K562 (cell line): Measurements from ENCODE around the gene TMTC2.

Experiments used
- BRF1 ChIP-seq: IDR thresholded peaks from 3 replicates; pipeline ENCODE4 v1.6.1; 2011; ENCODE audit warnings: borderline replicate concordance, mild to moderate bottlenecking; ENCODE audit not compliant: insufficient read length; ENCODE audit errors: extremely low read depth
- CBFB ChIP-seq: sonication (generic); formaldehyde crosslinking; IDR thresholded peaks from 2 replicates; pipeline ENCODE4 v1.4.0; 2020; ENCODE audit warnings: mild to moderate bottlenecking, missing genetic modification reagents
- CBX3 ChIP-seq, 2 experiments: IDR thresholded peaks; 1 replicate in 1 of 2; 2 replicates in 1 of 2; pipeline ENCODE4 v1.6.1; 2012; ENCODE audit warnings: inconsistent platforms in 2 of 2, low read length in 2 of 2, borderline replicate concordance in 1 of 2, control low read depth in 1 of 2
- ELF4 ChIP-seq: fragments of 450-650 bp; formaldehyde crosslinking; IDR thresholded peaks from 2 replicates; pipeline ENCODE4 v1.4.0; 2022; ENCODE audit warnings: missing genetic modification characterization
- ELK1 ChIP-seq: sonication (generic); formaldehyde crosslinking; IDR thresholded peaks from 2 replicates; pipeline ENCODE4 v1.8.1; 2022; ENCODE audit warnings: missing genetic modification reagents
- ESRRA ChIP-seq: fragments of 450-650 bp; IDR thresholded peaks from 2 replicates; pipeline ENCODE4 v1.6.1; 2014; ENCODE audit warnings: low read depth, mild to moderate bottlenecking, moderate library complexity, borderline replicate concordance
- GABPB2 ChIP-seq: fragments of 250-450 bp; sonication (Bioruptor Pico); conservative IDR thresholded peaks from 2 replicates; pipeline ENCODE4 v1.5.1; 2021; ENCODE audit warnings: mild to moderate bottlenecking
- HINFP ChIP-seq: fragments of 450-650 bp; conservative IDR thresholded peaks from 2 replicates; pipeline ENCODE4 v1.6.1; 2016; ENCODE audit warnings: missing genetic modification characterization, low read depth, mild to moderate bottlenecking, control low read depth, missing compliant biosample characterization
- HNRNPLL ChIP-seq: fragments of 200-400 bp; formaldehyde crosslinking; IDR thresholded peaks from 2 replicates; pipeline ENCODE4 v1.6.1; 2017; ENCODE audit warnings: low read length, low read depth, mild to moderate bottlenecking; ENCODE audit not compliant: poor library complexity, severe bottlenecking
- POLR2A ChIP-seq: fragments of 450-650 bp; conservative IDR thresholded peaks from 2 replicates; pipeline ENCODE4 v1.6.1; 2016
- TAF1 ChIP-seq: IDR thresholded peaks from 2 replicates; pipeline ENCODE4 v1.6.1; 2011; ENCODE audit warnings: mild to moderate bottlenecking, low read length, moderate library complexity; ENCODE audit not compliant: insufficient read depth, control insufficient read depth, severe bottlenecking; ENCODE audit errors: extremely low read depth
- ZBTB7A ChIP-seq: IDR thresholded peaks from 2 replicates; pipeline ENCODE4 v1.6.1; 2011; ENCODE audit warnings: low read depth, mild to moderate bottlenecking, low read length, moderate library complexity, borderline replicate concordance; ENCODE audit not compliant: control insufficient read depth
- TF ChIP-seq, protein P1 (sequence below), 3 experiments: IDR thresholded peaks in 2 of 3; conservative IDR thresholded peaks in 1 of 3; 2 replicates each; pipeline ENCODE4 v1.5.1; 2011 to 2012; ENCODE audit warnings: low read length in 3 of 3, mild to moderate bottlenecking in 3 of 3, control low read depth in 2 of 3, improper control_type of control experiment in 1 of 3, inconsistent platforms in 1 of 3, low read depth in 1 of 3, mixed read lengths in 1 of 3, moderate library complexity in 1 of 3; ENCODE audit not compliant: insufficient read depth in 2 of 3
- TF ChIP-seq, protein P2 (sequence below): sonication (generic); formaldehyde crosslinking; IDR thresholded peaks from 2 replicates; pipeline ENCODE4 v1.9.0; 2022; ENCODE audit warnings: mild to moderate bottlenecking, missing genetic modification reagents

DNA sequence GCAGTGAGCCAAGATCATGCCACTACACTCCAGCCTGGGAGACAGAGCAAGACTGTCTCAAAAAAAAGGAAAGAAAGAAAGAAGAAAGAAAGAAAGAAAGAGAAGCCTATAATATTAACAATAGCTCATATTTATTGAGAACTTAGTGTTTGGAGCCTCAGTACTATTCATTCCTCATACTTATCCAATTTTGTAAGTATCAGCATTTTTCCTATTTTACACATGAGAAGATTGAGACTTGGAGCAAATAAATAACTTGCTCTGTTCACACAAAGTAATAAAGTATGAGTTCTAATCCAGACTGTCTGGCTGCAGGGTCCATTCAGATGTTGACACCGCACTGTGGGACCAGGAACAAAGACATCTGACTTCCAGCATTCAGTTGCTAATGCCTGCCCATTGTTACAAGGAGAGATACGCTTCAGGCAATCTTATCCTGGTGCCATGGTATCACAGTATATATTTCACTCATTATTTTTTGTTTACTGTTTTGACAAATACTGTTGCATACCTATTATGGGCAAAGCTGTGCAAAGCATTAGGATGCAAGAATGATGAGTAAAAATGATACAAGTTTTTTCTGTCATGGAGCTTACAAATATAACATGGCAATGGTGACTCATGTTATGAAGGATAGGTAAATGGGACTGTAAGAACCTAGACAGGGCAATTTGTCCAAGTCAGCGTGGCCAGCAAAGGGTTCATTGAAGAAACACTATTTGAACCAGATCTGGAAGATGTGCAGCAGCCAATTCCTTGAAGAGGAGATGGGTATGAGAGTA lies 21.4 kb upstream of the TMTC2 start:
- TF ChIP-seq ESRRA (no peak), GABPB2 (CRISPR knock-in tag) (no peak), TAF1 (no peak), BRF1 (no peak), HNRNPLL (no peak), CBFB (CRISPR knock-in tag) (no peak), ELF4 (CRISPR knock-in tag) (no peak), CBX3 (IDR thresholded peaks at IDR 0.05; ENCODE audit: borderline replicate concordance in 1 of 2, low read length in 2 of 2) (no peak), ZBTB7A (no peak), ELK1 (CRISPR knock-in tag) (no peak), POLR2A (no peak), HINFP (no peak)
- TF ChIP-seq, protein P1, sequence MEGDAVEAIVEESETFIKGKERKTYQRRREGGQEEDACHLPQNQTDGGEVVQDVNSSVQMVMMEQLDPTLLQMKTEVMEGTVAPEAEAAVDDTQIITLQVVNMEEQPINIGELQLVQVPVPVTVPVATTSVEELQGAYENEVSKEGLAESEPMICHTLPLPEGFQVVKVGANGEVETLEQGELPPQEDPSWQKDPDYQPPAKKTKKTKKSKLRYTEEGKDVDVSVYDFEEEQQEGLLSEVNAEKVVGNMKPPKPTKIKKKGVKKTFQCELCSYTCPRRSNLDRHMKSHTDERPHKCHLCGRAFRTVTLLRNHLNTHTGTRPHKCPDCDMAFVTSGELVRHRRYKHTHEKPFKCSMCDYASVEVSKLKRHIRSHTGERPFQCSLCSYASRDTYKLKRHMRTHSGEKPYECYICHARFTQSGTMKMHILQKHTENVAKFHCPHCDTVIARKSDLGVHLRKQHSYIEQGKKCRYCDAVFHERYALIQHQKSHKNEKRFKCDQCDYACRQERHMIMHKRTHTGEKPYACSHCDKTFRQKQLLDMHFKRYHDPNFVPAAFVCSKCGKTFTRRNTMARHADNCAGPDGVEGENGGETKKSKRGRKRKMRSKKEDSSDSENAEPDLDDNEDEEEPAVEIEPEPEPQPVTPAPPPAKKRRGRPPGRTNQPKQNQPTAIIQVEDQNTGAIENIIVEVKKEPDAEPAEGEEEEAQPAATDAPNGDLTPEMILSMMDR (IDR thresholded peaks at IDR 0.05 in 2 of 3, conservative IDR thresholded peaks at IDR 0.05 in 1 of 3; ENCODE audit: insufficient read depth in 2 of 3, low read depth in 1 of 3, low read length in 3 of 3): no peak
- TF ChIP-seq, protein P2, sequence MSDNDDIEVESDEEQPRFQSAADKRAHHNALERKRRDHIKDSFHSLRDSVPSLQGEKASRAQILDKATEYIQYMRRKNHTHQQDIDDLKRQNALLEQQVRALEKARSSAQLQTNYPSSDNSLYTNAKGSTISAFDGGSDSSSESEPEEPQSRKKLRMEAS (CRISPR knock-in tag): no peak
